ENCODE measurements around the gene NAALADL2.

- TF ChIP-seq, protein P1, sequence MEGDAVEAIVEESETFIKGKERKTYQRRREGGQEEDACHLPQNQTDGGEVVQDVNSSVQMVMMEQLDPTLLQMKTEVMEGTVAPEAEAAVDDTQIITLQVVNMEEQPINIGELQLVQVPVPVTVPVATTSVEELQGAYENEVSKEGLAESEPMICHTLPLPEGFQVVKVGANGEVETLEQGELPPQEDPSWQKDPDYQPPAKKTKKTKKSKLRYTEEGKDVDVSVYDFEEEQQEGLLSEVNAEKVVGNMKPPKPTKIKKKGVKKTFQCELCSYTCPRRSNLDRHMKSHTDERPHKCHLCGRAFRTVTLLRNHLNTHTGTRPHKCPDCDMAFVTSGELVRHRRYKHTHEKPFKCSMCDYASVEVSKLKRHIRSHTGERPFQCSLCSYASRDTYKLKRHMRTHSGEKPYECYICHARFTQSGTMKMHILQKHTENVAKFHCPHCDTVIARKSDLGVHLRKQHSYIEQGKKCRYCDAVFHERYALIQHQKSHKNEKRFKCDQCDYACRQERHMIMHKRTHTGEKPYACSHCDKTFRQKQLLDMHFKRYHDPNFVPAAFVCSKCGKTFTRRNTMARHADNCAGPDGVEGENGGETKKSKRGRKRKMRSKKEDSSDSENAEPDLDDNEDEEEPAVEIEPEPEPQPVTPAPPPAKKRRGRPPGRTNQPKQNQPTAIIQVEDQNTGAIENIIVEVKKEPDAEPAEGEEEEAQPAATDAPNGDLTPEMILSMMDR (IDR thresholded peaks at IDR 0.05): no peak
- TF ChIP-seq POLR2A (IDR thresholded peaks at IDR 0.05; ENCODE audit: low read length): no peak
- TF ChIP-seq CEBPB (IDR thresholded peaks at IDR 0.05): no peak
- TF ChIP-seq, protein P2, sequence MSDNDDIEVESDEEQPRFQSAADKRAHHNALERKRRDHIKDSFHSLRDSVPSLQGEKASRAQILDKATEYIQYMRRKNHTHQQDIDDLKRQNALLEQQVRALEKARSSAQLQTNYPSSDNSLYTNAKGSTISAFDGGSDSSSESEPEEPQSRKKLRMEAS (IDR thresholded peaks at IDR 0.05): no peak
- no peak for TF ChIP-seq EP300 (IDR thresholded peaks at IDR 0.05)
- no peak for TF ChIP-seq CHD2 (IDR thresholded peaks at IDR 0.05; ENCODE audit: low read length, partially characterized antibody)
Observed at GRCh38 chr3:175208326-175208725, 349.2 kb downstream of the NAALADL2 start.

Measured in A549 (cell line).